HG02610 (cell line): ENCODE data around the gene CYP27A1.
A peak's percentile ranks its signal among the peaks of the same experiment; 100 is the strongest.

Experiments used
- ATAC-seq: cut with Tn5 transposase; IDR thresholded peaks from one replicate; pipeline ENCODE4 v1.9.1; 2021; ENCODE audit warnings: mild to moderate bottlenecking, moderate library complexity; ENCODE audit not compliant: unreplicated experiment

The CYP27A1 gene

GRCh38 chr2:218781691-218782527, at the start of gene CYP27A1:
TSS of gene CYP27A1 (plus strand) at chr2:218782147. CDS start at chr2:218782183, 36 bp downstream.
- ATAC-seq, result no peak

DNA sequence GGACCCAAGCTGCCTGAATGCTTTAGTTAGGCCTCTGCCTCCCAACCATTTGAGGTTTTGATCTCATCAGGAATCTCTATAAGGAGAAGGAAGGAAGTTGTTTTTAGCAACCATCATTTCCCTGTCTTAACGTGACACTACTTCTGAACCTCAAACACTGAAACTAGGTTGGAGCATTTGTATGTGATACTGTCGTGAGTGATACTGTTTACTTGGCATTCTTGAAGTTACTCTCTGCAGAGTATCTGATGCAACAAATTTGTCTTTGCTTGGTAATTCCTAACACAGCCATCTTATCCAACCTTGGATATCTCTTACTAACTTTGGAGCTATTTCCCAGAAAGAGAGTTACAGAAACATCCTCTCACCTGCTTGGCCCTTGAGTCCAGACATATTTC, 49.2 kb upstream of the CYP27A1 start:
- ATAC-seq, result no peak

DNA sequence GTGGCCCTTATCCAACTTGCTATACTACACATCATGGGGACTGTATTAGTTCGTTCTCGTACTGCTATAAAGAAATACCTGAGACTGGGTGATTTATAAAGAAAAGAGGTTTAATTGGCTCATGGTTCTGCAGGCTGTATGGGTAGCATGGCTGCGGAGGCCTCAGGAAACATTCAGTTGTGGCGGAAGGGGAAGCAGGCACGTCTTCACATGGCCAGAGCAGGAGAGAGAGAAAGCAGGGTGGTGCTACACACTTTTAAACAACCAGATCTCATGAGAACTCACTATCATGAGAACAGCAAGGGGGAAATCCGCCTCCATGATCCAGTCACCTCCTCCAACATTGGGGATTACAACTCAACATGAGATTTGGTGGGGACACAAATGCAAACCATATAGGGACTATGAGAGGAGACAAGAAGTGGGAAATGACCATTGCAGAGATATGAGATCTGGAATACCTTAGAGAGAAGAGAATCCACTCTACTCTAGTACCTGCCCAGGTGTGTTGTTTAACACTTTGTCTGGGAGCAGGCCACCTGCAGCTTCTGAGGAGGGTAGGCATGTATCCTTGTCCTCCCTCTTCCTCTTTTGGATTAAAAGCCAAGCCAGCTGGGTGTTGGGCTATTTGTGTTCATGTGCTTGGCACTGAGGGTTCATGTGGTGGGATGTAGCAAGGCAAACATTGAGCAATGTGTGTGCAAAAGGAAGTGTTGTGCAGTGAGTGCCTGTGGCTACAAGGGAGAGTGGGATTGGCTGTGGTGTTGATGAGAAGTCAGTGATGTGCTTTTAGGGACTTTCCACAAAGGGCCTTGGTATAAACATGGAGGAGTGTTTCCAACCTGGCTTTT, 48.6 kb upstream of the CYP27A1 start:
- ATAC-seq, result peak; percentile 77

GRCh38 chr2:218734190-218734975, 47.6 kb upstream of the CYP27A1 start:
- no peak for ATAC-seq

DNA sequence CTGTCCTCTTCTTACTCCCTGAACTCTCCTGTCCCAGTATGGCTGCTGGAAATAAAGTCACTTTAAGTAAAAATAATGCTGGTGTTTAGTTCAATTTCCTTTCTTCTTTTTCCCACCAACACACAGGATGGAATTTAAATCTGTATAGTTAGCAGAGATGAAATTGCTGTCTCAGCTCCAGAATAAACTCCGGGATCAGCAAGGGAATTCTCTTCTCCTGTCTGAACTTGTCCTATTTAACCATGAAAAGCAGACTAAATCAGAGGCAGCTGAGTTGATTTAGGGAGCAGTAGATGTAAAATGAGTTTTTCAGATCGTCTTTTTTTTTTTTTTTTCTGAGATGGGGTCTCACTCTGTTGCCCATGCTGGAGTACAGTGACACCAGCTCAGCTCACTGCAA, 45.4 kb upstream of the CYP27A1 start:
- ATAC-seq, result no peak

GRCh38 chr2:218743068-218743467, 38.9 kb upstream of the CYP27A1 start:
- ATAC-seq, result peak; percentile 82

- ATAC-seq, result no peak
These were observed 37.3 kb upstream of the CYP27A1 start for GRCh38 chr2:218744615-218745014.

- ATAC-seq, result no peak
These were observed 36.8 kb upstream of the CYP27A1 start for GRCh38 chr2:218745160-218745558.

GRCh38 chr2:218745559-218746469, 36.1 kb upstream of the CYP27A1 start:
- ATAC-seq, result no peak

GRCh38 chr2:218746470-218746795, 35.5 kb upstream of the CYP27A1 start:
- ATAC-seq, result no peak

DNA sequence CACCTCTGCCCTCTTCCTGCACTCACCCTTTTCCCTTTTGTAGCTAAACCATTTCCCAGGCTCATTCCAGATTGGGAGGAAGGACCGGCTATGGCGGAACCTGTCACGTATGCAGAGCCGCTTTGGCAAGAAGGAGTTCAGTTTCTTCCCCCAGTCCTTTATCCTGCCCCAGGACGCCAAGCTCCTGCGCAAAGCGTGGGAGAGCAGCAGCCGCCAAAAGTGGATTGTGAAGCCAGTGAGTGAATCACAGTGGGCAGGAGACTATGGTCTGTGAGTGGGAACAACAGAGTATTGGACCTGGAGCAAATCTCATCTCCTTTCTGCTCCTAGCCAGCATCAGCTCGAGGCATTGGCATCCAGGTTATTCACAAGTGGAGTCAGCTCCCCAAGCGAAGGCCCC, 35.0 kb upstream of the CYP27A1 start:
- ATAC-seq, result no peak

GRCh38 chr2:218748741-218749441, 33.1 kb upstream of the CYP27A1 start:
- no peak for ATAC-seq

GRCh38 chr2:218754201-218754600, 27.7 kb upstream of the CYP27A1 start:
- ATAC-seq, result no peak

GRCh38 chr2:218754781-218755180, 27.2 kb upstream of the CYP27A1 start:
- no peak for ATAC-seq

DNA sequence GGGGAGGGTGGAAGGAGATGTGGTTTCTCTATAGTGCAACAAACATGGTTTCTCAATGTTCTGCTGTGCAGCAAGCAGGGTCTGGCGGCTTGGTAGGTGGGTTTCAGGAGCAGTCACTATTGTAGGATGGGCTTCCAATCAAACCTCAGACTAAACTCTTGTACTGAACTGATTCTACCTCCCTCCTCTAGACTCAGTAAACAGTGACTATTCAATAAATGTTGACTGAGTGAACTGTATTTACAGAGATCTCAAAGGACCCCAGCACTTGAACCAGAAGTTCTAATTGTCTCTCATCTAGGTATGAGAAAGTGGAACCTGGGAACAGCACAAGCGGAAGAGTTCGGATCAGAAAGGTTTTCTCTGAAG, 26.8 kb upstream of the CYP27A1 start:
- ATAC-seq, result no peak

DNA sequence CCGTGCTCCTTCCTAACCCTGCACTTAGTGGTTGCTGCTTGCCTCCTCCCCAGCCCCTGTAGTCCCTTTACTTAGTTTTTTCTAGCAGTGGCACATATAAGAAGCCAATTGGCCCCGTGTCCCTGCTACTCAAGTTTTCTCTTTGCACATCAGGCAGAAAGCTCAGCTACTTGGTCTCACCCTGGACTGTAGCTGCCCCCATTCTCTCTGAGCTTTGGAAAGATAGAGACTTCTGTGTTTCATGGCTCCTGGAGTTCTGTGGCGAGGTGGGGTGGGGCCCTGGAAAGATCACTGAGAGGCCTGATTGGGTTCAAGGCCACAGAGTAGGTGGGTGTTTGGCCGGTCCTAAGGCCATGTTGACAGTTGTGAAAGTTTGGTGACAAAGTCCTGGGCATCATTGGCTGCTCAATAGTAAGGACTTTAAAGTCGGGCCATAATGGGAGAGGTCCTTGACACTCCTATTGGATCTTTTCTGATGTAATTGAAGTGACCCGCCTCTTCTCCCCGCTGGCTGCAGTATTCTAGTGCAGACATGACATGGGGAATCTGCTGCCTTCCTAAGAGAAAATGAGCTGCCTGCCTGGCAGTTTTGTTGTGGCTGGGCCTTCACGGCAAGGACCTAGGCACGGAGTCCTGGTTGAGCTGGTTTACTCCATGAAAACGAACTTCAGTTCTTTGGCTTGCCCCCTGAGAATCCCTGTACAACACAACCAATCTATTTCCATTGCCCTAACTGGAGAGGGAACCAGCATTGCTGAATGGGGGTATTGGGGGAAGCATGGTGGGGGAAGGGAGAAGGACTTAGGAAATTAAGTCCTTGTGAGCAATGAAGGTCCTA, 26.2 kb upstream of the CYP27A1 start:
- no peak for ATAC-seq

DNA sequence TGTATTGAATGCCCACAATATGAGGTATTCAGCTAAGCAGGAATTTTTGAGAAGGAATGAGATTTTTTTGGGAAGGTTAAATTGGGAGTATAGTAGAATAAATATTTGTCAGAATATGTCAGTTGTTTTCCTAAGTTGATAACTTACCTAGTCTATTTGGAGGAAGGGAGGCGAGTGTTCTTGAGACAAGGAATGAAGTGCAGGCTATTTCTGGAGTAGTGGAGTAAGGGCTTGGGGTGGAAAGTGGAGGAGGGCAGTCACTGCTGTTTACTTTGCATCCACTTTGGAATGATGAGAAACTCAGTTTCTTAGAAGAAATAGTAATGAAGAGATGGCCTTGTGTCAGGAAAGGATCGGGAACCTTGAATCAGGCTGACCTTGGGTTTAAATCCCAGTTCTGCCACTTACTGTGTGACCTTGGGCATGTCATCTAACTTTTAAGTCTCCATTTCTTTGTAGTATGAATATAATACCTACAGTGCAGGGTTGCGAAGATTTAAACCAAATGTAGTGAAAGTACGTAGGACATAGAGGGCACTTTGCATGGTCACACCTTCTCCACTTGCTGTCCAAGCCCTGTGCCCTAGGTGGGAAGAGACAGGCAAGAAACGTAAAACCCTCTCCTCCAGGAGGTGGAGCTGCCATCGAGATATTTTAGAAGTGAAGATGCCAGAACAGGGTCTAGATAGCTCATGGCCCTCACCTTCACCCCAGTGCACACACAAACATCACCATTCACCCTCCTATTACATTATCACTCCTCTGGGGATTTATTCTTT, 25.2 kb upstream of the CYP27A1 start:
- ATAC-seq, result no peak

DNA sequence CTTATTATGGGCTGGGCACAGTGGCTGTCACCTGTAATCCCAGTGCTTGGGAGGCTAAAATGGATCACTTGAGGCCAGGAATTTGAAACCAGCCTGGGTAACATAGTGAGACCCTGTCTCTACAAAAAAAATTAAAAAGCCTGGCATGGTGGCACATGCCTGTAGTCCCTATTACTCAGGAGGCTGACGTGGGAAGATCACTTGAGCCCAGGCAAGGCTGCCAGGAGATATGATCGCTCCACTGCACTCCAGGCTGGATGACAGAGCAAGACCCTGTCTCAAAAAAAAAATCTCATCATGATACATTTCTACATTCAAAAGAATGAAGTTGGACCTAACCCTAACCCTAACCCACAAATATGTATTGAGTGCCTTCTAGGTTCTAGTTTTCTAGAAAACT, 20.2 kb upstream of the CYP27A1 start:
- ATAC-seq, result no peak
